Small intestine (tissue), 7 donors: Measurements from ENCODE around the gene ADARB2. TPM values are rescaled to one million over a fixed set of nuclear protein-coding genes. Genes with fewer than 3 reads are reported as not detected.

ENCODE experiments used
- DNase-seq, 2 donors: peaks; one replicate each; pipeline versions ENCODE4 v3.0.0 to v3.0.0-alpha.2; 2013
- FAIRE-seq: peaks from 2 replicates; lab custom pipeline; 2012; peaks lifted over from hg19 to GRCh38; lab: Jason Lieb, UNC
- H3K27ac ChIP-seq, 3 donors: one replicate each; pipeline ENCODE4 v1.5.1; 2013; ENCODE audit warnings: low read length in 2 of 3, mild to moderate bottlenecking in 2 of 3, control low read depth in 1 of 3, inconsistent platforms in 1 of 3, low read depth in 1 of 3, moderate library complexity in 1 of 3
- H3K27me3 ChIP-seq, 3 donors: one replicate each; pipeline ENCODE4 v1.6.1; 2013; ENCODE audit warnings: low read length in 3 of 3, inconsistent platforms in 1 of 3; ENCODE audit not compliant: control insufficient read depth in 3 of 3, insufficient read depth in 3 of 3
- H3K36me3 ChIP-seq, 3 donors: one replicate each; pipeline ENCODE4 v1.6.1; 2013; ENCODE audit warnings: low read length in 3 of 3, inconsistent platforms in 1 of 3, low read depth in 1 of 3, mild to moderate bottlenecking in 1 of 3, moderate library complexity in 1 of 3; ENCODE audit not compliant: control insufficient read depth in 3 of 3, insufficient read depth in 2 of 3
- H3K4me1 ChIP-seq, 3 donors: one replicate each; pipeline ENCODE4 v1.6.1; 2013; ENCODE audit warnings: low read length in 2 of 3, inconsistent platforms in 1 of 3, low read depth in 1 of 3, mild to moderate bottlenecking in 1 of 3, moderate library complexity in 1 of 3; ENCODE audit not compliant: control insufficient read depth in 3 of 3, insufficient read depth in 2 of 3
- H3K4me3 ChIP-seq, 3 donors: one replicate each; pipeline ENCODE4 v1.5.1; 2013; ENCODE audit warnings: low read length in 3 of 3, control low read depth in 1 of 3, inconsistent platforms in 1 of 3, low read depth in 1 of 3, mild to moderate bottlenecking in 1 of 3, moderate library complexity in 1 of 3
- H3K9me3 ChIP-seq, 2 donors: one replicate each; pipeline ENCODE4 v1.6.1; 2013; ENCODE audit warnings: low read depth in 1 of 2, low read length in 1 of 2; ENCODE audit not compliant: control insufficient read depth in 2 of 2, insufficient read depth in 1 of 2
- WGBS, 3 donors: extraction: QIAGEN DNeasy Blood & Tissue Kit; methylation state at CpG; one replicate each; pipeline ENCODE4 v1.1.7; 2013; 5-methylcytosine and 5-hydroxymethylcytosine counted together
- polyA plus RNA-seq, 4 donors: library from polyadenylated mRNA; stranded (reverse) in 3 of 4; unstranded in 1 of 4; fragments of 200-250 nt in 3 of 4; fragments of 120-200 nt in 1 of 4; gene quantifications; one replicate each; pipeline versions ENCODE4 v1.2.1 to v1.2.3, GENCODE V29; 2013
- donor health status: healthy with polysubstance abuse.
- donor health status: control.
- donor health status: control.
- donor health status: Bipolar disorder and iron deficiency.
- donor health status: healthy.

The ADARB2 gene
- polyA plus RNA-seq, 4 donors = 0.35 to 1.8 (median 0.94) TPM

- Histone ChIP-seq H3K4me1 (no peaks in the 10 kb centered on the region), H3K4me3 (no peak overlapping the region), H3K27ac (no peak overlapping the region), H3K27me3 (peaks cover 0 to 6% (median 2%) of the 10 kb centered on the region in 3 donors), H3K9me3 (no peaks in the 10 kb centered on the region), H3K36me3 (no peaks in the 10 kb centered on the region)
- WGBS, 3 donors = 47 to 56% (median 54%) methylated on average over 10 of the region's 10 CpGs
- DNase-seq (no peak), FAIRE-seq (no peak)
These were observed 164.6 kb downstream of the ADARB2 start for GRCh38 chr10:1572519-1573333.

DNA sequence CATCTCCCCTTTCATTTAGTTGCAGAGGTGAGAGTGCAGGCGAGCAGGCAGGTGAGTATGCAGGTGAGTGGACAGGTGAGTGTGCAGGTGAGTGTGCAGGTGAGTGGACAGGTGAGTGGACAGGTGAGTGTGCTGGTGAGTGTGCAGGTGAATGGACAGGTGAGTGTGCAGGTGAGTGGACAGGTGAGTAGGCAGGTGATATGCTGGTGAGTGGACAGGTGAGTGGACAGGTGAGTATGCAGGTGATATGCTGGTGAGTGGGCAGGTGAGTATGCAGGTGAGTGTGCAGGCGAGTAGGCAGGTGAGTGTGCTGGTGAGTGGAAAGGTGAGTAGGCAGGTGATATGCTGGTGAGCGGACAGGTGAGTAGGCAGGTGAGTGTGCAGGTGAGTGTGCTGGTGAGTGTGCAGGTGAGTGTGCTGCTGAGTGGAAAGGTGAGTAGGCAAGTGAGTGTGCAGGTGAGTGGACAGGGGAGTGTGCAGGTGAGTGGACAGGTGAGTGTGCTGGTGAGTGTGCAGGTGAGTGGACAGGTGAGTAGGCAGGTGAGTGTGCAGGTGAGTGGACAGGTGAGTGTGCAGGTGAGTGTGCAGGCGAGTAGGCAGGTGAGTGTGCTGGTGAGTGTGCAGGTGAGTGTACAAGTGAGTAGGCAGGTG lies 165.6 kb downstream of the ADARB2 start:
- no peak for DNase-seq
- FAIRE-seq = no peak
- 73 to 89% (median 82%) methylated on average over 4 of the region's 4 CpGs for WGBS, 3 donors
- H3K27me3 ChIP-seq = peaks cover 0 to 6% (median 2%) of the 10 kb centered on the region in 3 donors
- H3K36me3 ChIP-seq = no peaks in the 10 kb centered on the region
- H3K27ac ChIP-seq = no peak overlapping the region
- H3K9me3 ChIP-seq = no peaks in the 10 kb centered on the region
- H3K4me3 ChIP-seq = no peak overlapping the region
- no peaks in the 10 kb centered on the region for H3K4me1 ChIP-seq

- no peak for DNase-seq
- WGBS, 3 donors = 68 to 75% (median 70%) methylated on average over 10 of the region's 10 CpGs
- no peak for FAIRE-seq
- H3K4me1 ChIP-seq = no peaks in the 10 kb centered on the region
- no peaks in the 10 kb centered on the region for H3K36me3 ChIP-seq
- no peaks in the 10 kb centered on the region for H3K9me3 ChIP-seq
- H3K27ac ChIP-seq = no peak overlapping the region
- H3K27me3 ChIP-seq = peaks cover 0 to 6% (median 2%) of the 10 kb centered on the region in 3 donors
- H3K4me3 ChIP-seq = no peak overlapping the region
These were observed 166.8 kb downstream of the ADARB2 start for GRCh38 chr10:1570416-1571051.

DNA sequence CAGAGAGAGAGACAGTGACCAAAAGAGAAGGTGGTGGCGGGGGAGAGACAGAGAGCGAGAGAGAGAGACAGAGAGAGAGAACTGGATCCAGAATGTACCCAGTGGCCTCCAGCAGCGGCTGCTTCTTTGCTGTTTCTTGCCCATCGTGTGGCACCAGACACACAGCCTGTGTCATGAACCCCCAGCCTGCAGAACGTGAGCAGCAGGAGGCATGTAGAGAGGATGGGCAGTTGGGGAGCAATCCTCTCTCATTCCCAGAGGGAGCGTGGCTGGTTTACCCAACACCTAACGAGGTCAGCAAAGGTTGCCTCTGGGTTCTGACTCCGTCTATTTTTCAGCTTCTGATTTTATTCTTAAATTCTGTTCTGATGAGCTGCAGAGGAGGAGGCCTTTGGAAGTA lies 168.1 kb downstream of the ADARB2 start:
- Histone ChIP-seq H3K9me3 (no peaks in the 10 kb centered on the region), H3K4me3 (no peak overlapping the region), H3K27me3 (peaks cover 0 to 6% (median 2%) of the 10 kb centered on the region in 3 donors), H3K4me1 (no peaks in the 10 kb centered on the region), H3K27ac (no peak overlapping the region), H3K36me3 (no peaks in the 10 kb centered on the region)
- FAIRE-seq = no peak
- no peak for DNase-seq
- 78 to 88% (median 84%) methylated on average over 8 of the region's 8 CpGs for WGBS, 3 donors

- FAIRE-seq = no peak
These were observed 169.4 kb downstream of the ADARB2 start for GRCh38 chr10:1567742-1568495.

GRCh38 chr10:1567152-1567551 lies 170.2 kb downstream of the ADARB2 start:
- FAIRE-seq = no peak
- Histone ChIP-seq H3K9me3 (no peaks in the 10 kb centered on the region), H3K4me1 (no peaks in the 10 kb centered on the region), H3K4me3 (no peak overlapping the region), H3K36me3 (no peaks in the 10 kb centered on the region), H3K27ac (no peak overlapping the region), H3K27me3 (peaks cover 0 to 6% (median 2%) of the 10 kb centered on the region in 3 donors)
- 63 to 78% (median 63%) methylated on average over 7 of the region's 7 CpGs for WGBS, 3 donors
- DNase-seq = no peak

More at GRCh38 chr10:1567742-1568495, 169.4 kb downstream of the ADARB2 start:
- Histone ChIP-seq H3K4me1 (no peaks in the 10 kb centered on the region), H3K27me3 (peaks cover 0 to 6% (median 2%) of the 10 kb centered on the region in 3 donors), H3K36me3 (no peaks in the 10 kb centered on the region), H3K27ac (no peak overlapping the region), H3K9me3 (no peaks in the 10 kb centered on the region), H3K4me3 (no peak overlapping the region)
- DNase-seq = no peak
- 81 to 83% (median 81%) methylated on average over 29 of the region's 29 CpGs for WGBS, 3 donors

GRCh38 chr10:1564791-1565190 lies 172.5 kb downstream of the ADARB2 start:
- H3K4me1 ChIP-seq = no peaks in the 10 kb centered on the region
- no peaks in the 10 kb centered on the region for H3K9me3 ChIP-seq
- no peak overlapping the region for H3K27ac ChIP-seq
- 85 to 93% (median 92%) methylated on average over 11 of the region's 11 CpGs for WGBS, 3 donors
- no peak overlapping the region for H3K4me3 ChIP-seq
- no peak for DNase-seq
- H3K36me3 ChIP-seq = no peaks in the 10 kb centered on the region
- peaks cover 0 to 2% (median 0%) of the 10 kb centered on the region in 3 donors for H3K27me3 ChIP-seq
- no peak for FAIRE-seq

- Histone ChIP-seq H3K27ac (no peak overlapping the region), H3K9me3 (no peaks in the 10 kb centered on the region), H3K27me3 (peaks cover 0 to 5% (median 5%) of the 10 kb centered on the region in 3 donors), H3K36me3 (no peaks in the 10 kb centered on the region), H3K4me1 (no peaks in the 10 kb centered on the region), H3K4me3 (no peak overlapping the region)
- DNase-seq (no peak), FAIRE-seq (no peak)
- 82 to 84% (median 82%) methylated on average over 13 of the region's 13 CpGs for WGBS, 3 donors
These were observed 174.3 kb downstream of the ADARB2 start for GRCh38 chr10:1563028-1563427.
